Hepatocyte (in vitro differentiated cells): ENCODE data around the gene LIPC. TPM values are rescaled to one million over a fixed set of nuclear protein-coding genes. Genes with fewer than 3 reads are reported as not detected.
A peak's percentile ranks its signal among the peaks of the same experiment; 100 is the strongest.

Experiments
- DNase-seq: peaks from one replicate; pipeline ENCODE4 v3.0.0-alpha.2; 2016; ENCODE audit warnings: low spot score
- H2AFZ ChIP-seq: fragments of 200-600 bp; sonication (generic); 2 replicates; pipeline ENCODE4 v1.6.0; 2016; ENCODE audit warnings: antibody characterized with exemption, mild to moderate bottlenecking
- H3K27ac ChIP-seq: fragments of 200-600 bp; sonication (generic); 2 replicates; pipeline ENCODE4 v1.5.1; 2016; ENCODE audit warnings: mild to moderate bottlenecking
- H3K27me3 ChIP-seq: fragments of 200-600 bp; sonication (generic); 2 replicates; pipeline ENCODE4 v1.6.1; 2016
- H3K36me3 ChIP-seq: fragments of 200-600 bp; sonication (generic); replicated peaks from 2 replicates; pipeline ENCODE4 v1.5.1; 2016; ENCODE audit warnings: low read depth; ENCODE audit not compliant: insufficient read depth
- H3K4me1 ChIP-seq: fragments of 200-600 bp; sonication (generic); 2 replicates; pipeline ENCODE4 v1.5.1; 2016; ENCODE audit warnings: mild to moderate bottlenecking, moderate library complexity; ENCODE audit not compliant: insufficient read depth
- H3K4me2 ChIP-seq: fragments of 200-600 bp; sonication (generic); 2 replicates; pipeline ENCODE4 v1.6.0; 2016
- H3K4me3 ChIP-seq: fragments of 200-600 bp; sonication (generic); 2 replicates; pipeline ENCODE4 v1.5.1; 2016; ENCODE audit warnings: mild to moderate bottlenecking
- H3K79me2 ChIP-seq: fragments of 200-600 bp; sonication (generic); 2 replicates; pipeline ENCODE4 v1.6.0; 2017; ENCODE audit warnings: mild to moderate bottlenecking
- H3K9me2 ChIP-seq: fragments of 200-600 bp; sonication (generic); replicated peaks from 2 replicates; pipeline ENCODE4 v1.6.0; 2017; ENCODE audit warnings: mild to moderate bottlenecking; ENCODE audit not compliant: insufficient read depth
- H3K9me3 ChIP-seq: fragments of 200-600 bp; sonication (generic); 2 replicates; pipeline ENCODE4 v1.5.1; 2016; ENCODE audit warnings: low read depth, mild to moderate bottlenecking
- H4K20me1 ChIP-seq: fragments of 200-600 bp; sonication (generic); 2 replicates; pipeline ENCODE4 v1.6.0; 2016; ENCODE audit warnings: mild to moderate bottlenecking; ENCODE audit not compliant: insufficient read depth, poor library complexity, severe bottlenecking
- EZH2 ChIP-seq: fragments of 200-600 bp; sonication (generic); IDR thresholded peaks from 2 replicates; pipeline ENCODE4 v1.6.1; 2016; ENCODE audit warnings: antibody characterized with exemption, mild to moderate bottlenecking, borderline replicate concordance
- EZH2phosphoT487 ChIP-seq: fragments of 200-600 bp; sonication (generic); IDR thresholded peaks from one replicate; pipeline ENCODE4 v1.6.1; 2018; ENCODE audit warnings: antibody characterized with exemption, mild to moderate bottlenecking, low read depth, moderate library complexity; ENCODE audit not compliant: unreplicated experiment, severe bottlenecking
- WGBS: methylation state at CpG from one replicate; pipeline ENCODE4 v1.1.6; 2016; ENCODE audit warnings: low lambda C conversion rate; ENCODE audit errors: missing lambda C conversion rate; 5-methylcytosine and 5-hydroxymethylcytosine counted together
- polyA plus RNA-seq: library from polyadenylated mRNA; unstranded; fragments of >200 nt; fragmentation: Nextera tagmentation; extraction: Ambion mirVana; gene quantifications from 2 replicates; pipeline ENCODE4 v1.2.1, GENCODE V29; 2016
- total RNA-seq: library from RNA; depleted of rRNA; stranded (reverse); fragments of >200 nt; gene quantifications from 2 replicates; pipeline ENCODE4 v1.2.3, GENCODE V29; 2014
- TF ChIP-seq, protein P1 (sequence below): fragments of 200-600 bp; sonication (generic); IDR thresholded peaks from 2 replicates; pipeline ENCODE4 v1.5.1; 2016; ENCODE audit warnings: antibody characterized with exemption, mild to moderate bottlenecking; ENCODE audit not compliant: poor library complexity

Gene LIPC
- total and polyA plus RNA-seq, 2 experiments from 2014 or later, result 37.0 to 64.8 TPM

- 76% methylated on average over 3 of the region's 3 CpGs for WGBS
- Histone ChIP-seq H3K27ac (peak overlapping the region; percentile 21), H3K9me3 (no peaks in the 10 kb centered on the region), H3K36me3 (no peaks in the 10 kb centered on the region), H2AFZ (no peak overlapping the region), H3K9me2 (no peaks in the 10 kb centered on the region), H3K4me3 (no peak overlapping the region), H3K79me2 (no peaks in the 10 kb centered on the region), H4K20me1 (no peaks in the 10 kb centered on the region), H3K27me3 (no peaks in the 10 kb centered on the region), H3K4me1 (peaks cover 18% of the 10 kb centered on the region), H3K4me2 (no peak overlapping the region)
- no peak for DNase-seq
- TF ChIP-seq, protein P1, sequence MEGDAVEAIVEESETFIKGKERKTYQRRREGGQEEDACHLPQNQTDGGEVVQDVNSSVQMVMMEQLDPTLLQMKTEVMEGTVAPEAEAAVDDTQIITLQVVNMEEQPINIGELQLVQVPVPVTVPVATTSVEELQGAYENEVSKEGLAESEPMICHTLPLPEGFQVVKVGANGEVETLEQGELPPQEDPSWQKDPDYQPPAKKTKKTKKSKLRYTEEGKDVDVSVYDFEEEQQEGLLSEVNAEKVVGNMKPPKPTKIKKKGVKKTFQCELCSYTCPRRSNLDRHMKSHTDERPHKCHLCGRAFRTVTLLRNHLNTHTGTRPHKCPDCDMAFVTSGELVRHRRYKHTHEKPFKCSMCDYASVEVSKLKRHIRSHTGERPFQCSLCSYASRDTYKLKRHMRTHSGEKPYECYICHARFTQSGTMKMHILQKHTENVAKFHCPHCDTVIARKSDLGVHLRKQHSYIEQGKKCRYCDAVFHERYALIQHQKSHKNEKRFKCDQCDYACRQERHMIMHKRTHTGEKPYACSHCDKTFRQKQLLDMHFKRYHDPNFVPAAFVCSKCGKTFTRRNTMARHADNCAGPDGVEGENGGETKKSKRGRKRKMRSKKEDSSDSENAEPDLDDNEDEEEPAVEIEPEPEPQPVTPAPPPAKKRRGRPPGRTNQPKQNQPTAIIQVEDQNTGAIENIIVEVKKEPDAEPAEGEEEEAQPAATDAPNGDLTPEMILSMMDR, result no peak
- TF ChIP-seq EZH2, result no peak
- TF ChIP-seq EZH2phosphoT487, result no peak
Measured at GRCh38 chr15:58460872-58461271, 29.1 kb downstream of the LIPC start.

DNA sequence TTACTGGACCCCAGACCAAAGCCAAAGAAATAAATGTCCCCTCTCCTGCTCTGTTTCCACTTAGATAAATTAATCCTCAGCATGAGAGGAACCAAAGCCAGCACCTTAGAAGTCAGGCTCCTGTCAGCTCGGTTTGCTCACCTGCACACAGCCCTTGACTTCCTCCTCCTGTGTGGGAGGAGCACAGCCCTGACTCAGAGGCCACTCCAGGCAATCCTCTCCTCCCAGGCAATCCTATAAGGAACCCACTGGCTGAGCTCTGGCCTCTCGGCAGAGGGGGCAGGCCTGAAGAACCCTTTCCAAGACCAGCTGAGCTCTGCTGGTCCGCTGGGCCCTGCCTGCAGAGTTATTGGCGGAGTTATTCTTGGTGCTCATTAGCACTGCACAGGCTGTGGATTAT lies 30.8 kb downstream of the LIPC start:
- no peaks in the 10 kb centered on the region for H3K79me2 ChIP-seq
- peaks cover 17% of the 10 kb centered on the region for H3K4me1 ChIP-seq
- H3K27ac ChIP-seq, result peak overlapping the region; percentile 35
- no peaks in the 10 kb centered on the region for H3K9me2 ChIP-seq
- no peaks in the 10 kb centered on the region for H4K20me1 ChIP-seq
- no peaks in the 10 kb centered on the region for H3K9me3 ChIP-seq
- WGBS, result 68% methylated on average over 4 of the region's 4 CpGs
- no peaks in the 10 kb centered on the region for H3K27me3 ChIP-seq
- H3K4me2 ChIP-seq, result no peak overlapping the region
- no peak for TF ChIP-seq EZH2
- TF ChIP-seq EZH2phosphoT487, result no peak
- TF ChIP-seq, protein P1, result no peak
- H3K4me3 ChIP-seq, result no peak overlapping the region
- H3K36me3 ChIP-seq, result no peaks in the 10 kb centered on the region
- no peak overlapping the region for H2AFZ ChIP-seq
- peak; percentile 78 for DNase-seq

- Histone ChIP-seq H3K36me3 (no peaks in the 10 kb centered on the region), H3K4me2 (no peak overlapping the region), H2AFZ (no peak overlapping the region), H3K9me2 (no peaks in the 10 kb centered on the region), H3K4me3 (no peak overlapping the region), H3K4me1 (peaks cover 14% of the 10 kb centered on the region), H3K27me3 (no peaks in the 10 kb centered on the region), H3K9me3 (no peaks in the 10 kb centered on the region), H4K20me1 (no peaks in the 10 kb centered on the region), H3K27ac (peak overlapping the region; percentile 34), H3K79me2 (no peaks in the 10 kb centered on the region)
- no peak for DNase-seq
- TF ChIP-seq EZH2phosphoT487, result no peak
- TF ChIP-seq, protein P1, result no peak
- TF ChIP-seq EZH2, result no peak
- 74% methylated on average over 10 of the region's 10 CpGs for WGBS
Measured at GRCh38 chr15:58462973-58463663, 31.3 kb downstream of the LIPC start.
